HEK293 (cell line): ENCODE data around the gene HS6ST3.

Experiments used
- BCL11A ChIP-seq: fragments of 450-650 bp; formaldehyde crosslinking; IDR thresholded peaks from 2 replicates; pipeline ENCODE4 v1.5.1; 2016; ENCODE audit warnings: low read depth, missing biosample characterization, missing genetic modification characterization
- KLF8 ChIP-seq: fragments of 450-650 bp; formaldehyde crosslinking; IDR thresholded peaks from 2 replicates; pipeline ENCODE4 v1.5.1; 2016; ENCODE audit warnings: missing biosample characterization, missing genetic modification characterization
- SALL2 ChIP-seq: fragments of 450-650 bp; formaldehyde crosslinking; IDR thresholded peaks from 2 replicates; pipeline ENCODE4 v1.5.0; 2017; ENCODE audit warnings: missing biosample characterization, mild to moderate bottlenecking, missing genetic modification characterization, borderline replicate concordance
- SETDB1 ChIP-seq: IDR thresholded peaks from one replicate; pipeline ENCODE4 v1.6.1; 2017; ENCODE audit warnings: mild to moderate bottlenecking, low read length, moderate library complexity, mixed read lengths; ENCODE audit not compliant: insufficient read length
- YY1 ChIP-seq: fragments of 450-650 bp; formaldehyde crosslinking; IDR thresholded peaks from 2 replicates; pipeline ENCODE4 v1.5.1; 2018; ENCODE audit warnings: missing biosample characterization, missing genetic modification characterization
- ZBTB1 ChIP-seq: fragments of 450-650 bp; formaldehyde crosslinking; IDR thresholded peaks from 2 replicates; pipeline ENCODE4 v1.5.1; 2016; ENCODE audit warnings: missing biosample characterization, missing genetic modification characterization
- ZNF585B ChIP-seq: fragments of 450-650 bp; formaldehyde crosslinking; IDR thresholded peaks from 2 replicates; pipeline ENCODE4 v1.5.1; 2016; ENCODE audit warnings: missing biosample characterization, missing genetic modification characterization
- TF ChIP-seq, protein P1 (sequence below): fragments of 450-650 bp; IDR thresholded peaks from 2 replicates; pipeline ENCODE4 v1.5.1; 2018; ENCODE audit warnings: missing biosample characterization, mild to moderate bottlenecking, missing genetic modification characterization
- TF ChIP-seq, protein P2 (sequence below): fragments of 450-650 bp; formaldehyde crosslinking; IDR thresholded peaks from 2 replicates; pipeline ENCODE4 v1.5.1; 2017; ENCODE audit warnings: missing biosample characterization, mild to moderate bottlenecking, missing genetic modification characterization, moderate library complexity
- TF ChIP-seq, protein P3 (sequence below): fragments of 450-650 bp; formaldehyde crosslinking; IDR thresholded peaks from 2 replicates; pipeline ENCODE4 v1.5.1; 2016; ENCODE audit warnings: missing biosample characterization, missing genetic modification characterization

DNA sequence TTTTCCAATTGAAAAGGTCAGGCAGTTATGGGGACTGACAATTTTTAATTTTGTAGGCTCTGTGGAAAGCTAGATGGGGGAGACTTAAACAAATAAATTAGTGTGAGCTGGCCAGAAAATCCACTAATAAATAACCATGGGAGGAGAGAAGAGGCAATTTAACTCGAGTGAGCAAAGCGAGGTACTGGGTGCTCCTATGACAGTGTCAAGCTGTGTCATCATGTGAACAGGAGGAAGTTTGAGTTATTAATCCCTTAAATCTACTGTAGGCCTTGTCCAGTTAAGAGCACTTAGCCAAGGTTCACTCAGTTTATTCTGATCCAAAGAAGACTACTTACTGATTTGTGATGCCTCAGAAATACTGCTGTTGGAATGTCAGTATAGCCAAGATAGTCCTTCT is 781.6 kb downstream of the HS6ST3 start:
- TF ChIP-seq, protein P1, sequence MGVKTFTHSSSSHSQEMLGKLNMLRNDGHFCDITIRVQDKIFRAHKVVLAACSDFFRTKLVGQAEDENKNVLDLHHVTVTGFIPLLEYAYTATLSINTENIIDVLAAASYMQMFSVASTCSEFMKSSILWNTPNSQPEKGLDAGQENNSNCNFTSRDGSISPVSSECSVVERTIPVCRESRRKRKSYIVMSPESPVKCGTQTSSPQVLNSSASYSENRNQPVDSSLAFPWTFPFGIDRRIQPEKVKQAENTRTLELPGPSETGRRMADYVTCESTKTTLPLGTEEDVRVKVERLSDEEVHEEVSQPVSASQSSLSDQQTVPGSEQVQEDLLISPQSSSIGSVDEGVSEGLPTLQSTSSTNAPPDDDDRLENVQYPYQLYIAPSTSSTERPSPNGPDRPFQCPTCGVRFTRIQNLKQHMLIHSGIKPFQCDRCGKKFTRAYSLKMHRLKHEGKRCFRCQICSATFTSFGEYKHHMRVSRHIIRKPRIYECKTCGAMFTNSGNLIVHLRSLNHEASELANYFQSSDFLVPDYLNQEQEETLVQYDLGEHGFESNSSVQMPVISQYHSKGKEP (tag by site-specific recombination), result no peak
- TF ChIP-seq ZBTB1 (tag by site-specific recombination), result no peak
- no peak for TF ChIP-seq SALL2 (tag by site-specific recombination)
- TF ChIP-seq BCL11A (tag by site-specific recombination), result no peak
- TF ChIP-seq YY1, result no peak
- TF ChIP-seq, protein P2, sequence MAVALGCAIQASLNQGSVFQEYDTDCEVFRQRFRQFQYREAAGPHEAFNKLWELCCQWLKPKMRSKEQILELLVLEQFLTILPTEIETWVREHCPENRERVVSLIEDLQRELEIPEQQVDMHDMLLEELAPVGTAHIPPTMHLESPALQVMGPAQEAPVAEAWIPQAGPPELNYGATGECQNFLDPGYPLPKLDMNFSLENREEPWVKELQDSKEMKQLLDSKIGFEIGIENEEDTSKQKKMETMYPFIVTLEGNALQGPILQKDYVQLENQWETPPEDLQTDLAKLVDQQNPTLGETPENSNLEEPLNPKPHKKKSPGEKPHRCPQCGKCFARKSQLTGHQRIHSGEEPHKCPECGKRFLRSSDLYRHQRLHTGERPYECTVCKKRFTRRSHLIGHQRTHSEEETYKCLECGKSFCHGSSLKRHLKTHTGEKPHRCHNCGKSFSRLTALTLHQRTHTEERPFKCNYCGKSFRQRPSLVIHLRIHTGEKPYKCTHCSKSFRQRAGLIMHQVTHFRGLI (tag by site-specific recombination), result no peak
- no peak for TF ChIP-seq KLF8 (tag by site-specific recombination)
- TF ChIP-seq ZNF585B (tag by site-specific recombination), result no peak
- TF ChIP-seq SETDB1, result no peak
- TF ChIP-seq, protein P3, sequence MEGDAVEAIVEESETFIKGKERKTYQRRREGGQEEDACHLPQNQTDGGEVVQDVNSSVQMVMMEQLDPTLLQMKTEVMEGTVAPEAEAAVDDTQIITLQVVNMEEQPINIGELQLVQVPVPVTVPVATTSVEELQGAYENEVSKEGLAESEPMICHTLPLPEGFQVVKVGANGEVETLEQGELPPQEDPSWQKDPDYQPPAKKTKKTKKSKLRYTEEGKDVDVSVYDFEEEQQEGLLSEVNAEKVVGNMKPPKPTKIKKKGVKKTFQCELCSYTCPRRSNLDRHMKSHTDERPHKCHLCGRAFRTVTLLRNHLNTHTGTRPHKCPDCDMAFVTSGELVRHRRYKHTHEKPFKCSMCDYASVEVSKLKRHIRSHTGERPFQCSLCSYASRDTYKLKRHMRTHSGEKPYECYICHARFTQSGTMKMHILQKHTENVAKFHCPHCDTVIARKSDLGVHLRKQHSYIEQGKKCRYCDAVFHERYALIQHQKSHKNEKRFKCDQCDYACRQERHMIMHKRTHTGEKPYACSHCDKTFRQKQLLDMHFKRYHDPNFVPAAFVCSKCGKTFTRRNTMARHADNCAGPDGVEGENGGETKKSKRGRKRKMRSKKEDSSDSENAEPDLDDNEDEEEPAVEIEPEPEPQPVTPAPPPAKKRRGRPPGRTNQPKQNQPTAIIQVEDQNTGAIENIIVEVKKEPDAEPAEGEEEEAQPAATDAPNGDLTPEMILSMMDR (tag by site-specific recombination), result no peak
